ENCODE measurements around the gene NPAS3.

The NPAS3 gene

DNA sequence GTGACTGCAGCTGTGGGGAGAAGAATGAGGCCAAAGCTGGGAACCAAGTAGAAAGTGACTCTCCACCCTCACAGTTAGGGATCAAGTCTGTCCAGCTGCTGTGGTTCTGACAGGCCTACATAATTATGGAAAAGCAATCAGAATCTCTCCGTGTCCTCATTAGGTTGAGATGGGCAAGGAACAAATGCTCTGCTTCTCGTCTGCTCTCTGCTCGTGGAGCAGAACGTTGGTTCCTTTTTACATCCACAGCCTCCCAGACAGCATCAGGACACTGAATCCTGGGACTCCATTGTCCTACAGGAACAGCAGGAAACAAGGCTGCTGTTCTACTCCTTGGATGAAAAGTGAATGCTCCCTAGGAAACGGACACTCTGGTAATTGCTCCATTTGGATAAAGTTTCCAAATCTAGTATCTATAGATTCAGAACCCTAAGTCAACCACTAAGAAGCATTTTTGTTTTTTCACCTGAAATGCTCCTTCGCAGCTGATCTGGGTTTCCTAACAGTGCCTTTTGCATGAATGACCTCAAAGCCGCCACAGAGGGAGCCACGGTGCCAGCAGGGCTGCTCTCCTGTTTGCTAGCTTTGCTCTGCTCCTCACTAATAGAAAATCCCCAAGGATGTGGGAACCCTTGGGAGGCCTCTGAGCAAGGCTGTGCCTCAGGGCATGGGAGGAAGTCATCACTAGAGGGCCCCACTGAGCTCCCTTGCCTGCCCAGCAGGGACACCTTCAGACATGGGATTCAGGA is 910.2 kb downstream of the NPAS3 start:
- DNase-seq, result no peak

DNA sequence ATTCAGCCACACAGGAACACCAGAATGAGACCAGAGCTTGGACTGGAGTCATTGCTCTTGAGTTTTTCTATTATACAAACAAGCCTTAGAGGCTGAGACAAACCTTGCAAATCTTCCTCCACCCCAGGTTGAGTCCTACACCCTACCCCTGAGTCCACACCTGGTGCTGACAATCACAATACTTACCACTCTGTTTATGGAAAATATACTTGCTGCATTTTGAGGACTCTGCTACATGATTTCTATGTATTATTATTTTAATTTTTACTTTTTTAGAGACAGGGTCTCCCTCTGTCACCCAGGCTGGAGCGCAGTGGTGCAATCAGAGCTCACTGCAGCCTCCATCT is 910.7 kb downstream of the NPAS3 start:
- no peak for DNase-seq

DNA sequence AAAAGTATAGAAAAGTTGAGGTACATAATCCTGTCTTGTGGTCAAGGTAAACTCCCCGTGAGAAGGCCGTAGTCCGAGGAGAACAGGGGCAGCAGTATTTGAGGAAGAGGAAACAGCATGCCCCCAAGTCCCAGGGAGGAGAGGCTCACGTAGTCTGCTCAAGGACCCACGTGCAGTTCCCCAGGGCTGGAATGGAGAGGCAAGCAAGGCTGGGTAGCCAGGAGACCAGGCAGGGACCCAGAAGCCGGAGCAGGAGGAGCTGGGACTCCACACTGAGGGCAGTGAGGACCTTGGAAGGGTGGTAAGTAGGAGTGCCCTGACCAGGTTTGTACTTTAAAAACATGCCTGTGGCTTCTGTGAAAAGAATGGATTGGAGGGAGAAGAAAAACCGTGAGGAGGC is 912.1 kb downstream of the NPAS3 start:
- no peak for DNase-seq

DNA sequence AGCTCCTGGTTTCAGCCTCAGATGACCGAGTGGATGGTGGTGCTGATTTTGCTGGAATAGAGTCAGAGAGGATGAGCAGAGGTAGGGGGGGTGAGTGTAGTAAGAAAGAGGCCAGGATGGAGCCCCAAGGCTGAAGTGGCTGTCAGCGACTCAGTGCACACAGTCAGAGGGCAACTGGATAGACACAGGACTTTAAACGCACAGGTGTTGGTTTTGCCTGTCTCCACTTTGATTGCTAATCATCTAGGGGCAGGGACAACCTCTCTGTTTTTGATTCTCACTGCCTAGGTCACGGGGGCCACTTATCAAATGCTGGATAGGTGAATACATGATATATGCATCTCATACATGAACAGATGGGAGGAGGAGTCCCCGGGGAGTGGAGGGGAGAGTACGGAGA is 912.7 kb downstream of the NPAS3 start:
- DNase-seq, result no peak

DNA sequence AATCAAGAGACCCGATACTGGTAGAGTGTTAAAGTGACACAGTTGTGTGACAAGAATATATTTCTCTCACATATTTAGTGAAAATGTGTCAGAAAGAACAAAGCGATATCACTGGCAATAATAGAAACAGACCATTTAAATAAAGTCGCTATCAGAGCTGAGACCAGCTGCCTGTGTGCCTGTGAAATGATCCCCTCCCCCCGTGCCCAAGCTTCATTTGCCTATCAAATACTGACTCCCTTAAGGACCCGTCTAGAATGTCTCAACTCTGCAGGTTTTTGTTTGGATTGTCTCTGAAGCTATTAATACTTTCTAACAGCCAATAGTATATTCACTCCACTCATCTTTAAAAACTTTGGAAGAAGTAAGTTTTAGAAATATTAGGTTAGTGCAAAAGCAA is 913.3 kb downstream of the NPAS3 start:
- no peak for DNase-seq
